Panc1 (cell line): Measurements from ENCODE around the gene CBX4. TPM values are rescaled to one million over a fixed set of nuclear protein-coding genes. Genes with fewer than 3 reads are reported as not detected.

Source experiments
- ATAC-seq: fragments of 200-7000 bp; cut with Tn5 transposase; 2 replicates; pipeline ENCODE4 v1.9.1; 2020; ENCODE audit warnings: mild to moderate bottlenecking, moderate library complexity
- BruUV-seq: library from RNA; stranded (reverse); fragments of 400-500 nt; replicated peaks from 2 replicates; lab custom pipeline; 2021; lab: Mats Ljungman, UMichigan
- CTCF ChIA-PET: fragments of 300-600 bp; sonication (Branson Sonifier 250); formaldehyde crosslinking; loops from one replicate; lab custom pipeline; 2022; ENCODE audit warnings: antibody characterized with exemption; lab: Charles Lee
- POLR2A ChIA-PET: fragments of 300-600 bp; sonication (Branson Sonifier 250); formaldehyde crosslinking; loops from one replicate; lab custom pipeline; 2022; ENCODE audit warnings: antibody characterized with exemption; lab: Charles Lee
- DNase-seq: peaks from one replicate; pipeline ENCODE4 v3.0.0-alpha.2; 2010; ENCODE audit warnings: low read depth, low spot score
- H3K27ac ChIP-seq: 2 replicates; pipeline ENCODE4 v1.5.1; 2011; ENCODE audit warnings: mild to moderate bottlenecking, low read length, inconsistent platforms
- H3K27me3 ChIP-seq: fragments of 200-500 bp; sonication (Bioruptor generic); 2 replicates; pipeline ENCODE4 v1.6.0; 2014; ENCODE audit warnings: low read length, inconsistent platforms; ENCODE audit not compliant: control insufficient read depth, insufficient read depth
- H3K36me3 ChIP-seq: fragments of 200-500 bp; sonication (Bioruptor generic); 2 replicates; pipeline ENCODE4 v1.5.1; 2014; ENCODE audit warnings: inconsistent platforms, mild to moderate bottlenecking, low read length, moderate library complexity; ENCODE audit not compliant: control insufficient read depth, insufficient read depth
- H3K4me1 ChIP-seq: 2 replicates; pipeline ENCODE4 v1.5.1; 2011; ENCODE audit warnings: inconsistent platforms, mild to moderate bottlenecking, low read length, moderate library complexity; ENCODE audit not compliant: control insufficient read depth, insufficient read depth
- H3K4me3 ChIP-seq, 2 experiments: 2 replicates each; pipeline ENCODE4 v1.5.1; 2011 to 2012; ENCODE audit warnings: low read depth in 2 of 2, low read length in 2 of 2, mild to moderate bottlenecking in 2 of 2, inconsistent platforms in 1 of 2, moderate library complexity in 1 of 2
- H3K9me3 ChIP-seq: fragments of 200-500 bp; sonication (Bioruptor generic); 2 replicates; pipeline ENCODE4 v1.5.1; 2014; ENCODE audit warnings: low read depth, mild to moderate bottlenecking, inconsistent platforms, low read length, moderate library complexity; ENCODE audit not compliant: control insufficient read depth, insufficient read depth
- POLR2AphosphoS5 ChIP-seq: IDR thresholded peaks from 2 replicates; pipeline ENCODE4 v1.6.1; 2012; ENCODE audit warnings: mild to moderate bottlenecking, low read depth, low read length, moderate library complexity
- SIN3A ChIP-seq: IDR thresholded peaks from 2 replicates; pipeline ENCODE4 v1.6.1; 2012; ENCODE audit warnings: low read depth, mild to moderate bottlenecking, low read length, moderate library complexity, borderline replicate concordance; ENCODE audit not compliant: insufficient read depth
- TCF7L2 ChIP-seq: IDR thresholded peaks from 2 replicates; pipeline ENCODE4 v1.6.1; 2011; ENCODE audit warnings: mild to moderate bottlenecking, low read depth, low read length, inconsistent platforms
- in situ Hi-C: cut with HindIII; loops from 2 replicates; pipeline ENCODE4 v1.10.0; 2016; ENCODE audit warnings: low sequenced_read_pairs, low pct_unique_long_range_greater_than_20kb
- intact Hi-C: fragments of 100-400 bp; cut with micrococcal nuclease; formaldehyde crosslinking; loops from one replicate; pipeline ENCODE4 v1.10.0; 2022; ENCODE audit not compliant: unreplicated experiment
- total RNA-seq: library from RNA; stranded (reverse); gene quantifications from one replicate; pipeline ENCODE4 v1.2.1, GENCODE V29; 2021; ENCODE audit not compliant: unreplicated experiment
- TF ChIP-seq, protein P1 (sequence below): fragments of 450-650 bp; IDR thresholded peaks from 2 replicates; pipeline ENCODE4 v1.5.1; 2017; ENCODE audit warnings: mild to moderate bottlenecking
- TF ChIP-seq, protein P2 (sequence below), 2 experiments: IDR thresholded peaks; 2 replicates each; pipeline ENCODE4 v1.6.1; 2011 to 2012; ENCODE audit warnings: low read depth in 2 of 2, control low read depth in 1 of 2, low read length in 1 of 2, mild to moderate bottlenecking in 1 of 2, moderate library complexity in 1 of 2; ENCODE audit not compliant: insufficient read depth in 1 of 2

Gene CBX4
- total RNA-seq, 1 experiment from 2014 or later = 48.6 TPM

DNA sequence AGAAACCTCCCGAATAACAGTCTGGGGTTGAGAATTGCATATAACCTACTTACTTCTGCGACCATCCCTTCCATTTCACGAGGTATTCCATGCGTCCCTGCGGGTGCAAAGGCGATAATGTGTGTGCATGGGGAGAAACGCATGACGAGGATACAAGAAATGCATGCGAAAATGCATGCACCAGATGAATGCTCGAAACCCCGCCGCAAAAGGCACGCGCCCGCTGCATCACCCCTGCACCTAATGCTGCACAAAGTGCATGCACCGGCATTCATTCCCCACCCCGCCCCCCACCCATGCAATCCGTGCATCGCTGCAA is 42.8 kb downstream of the CBX4 start:
- Histone ChIP-seq H3K27me3 (no peaks in the 10 kb centered on the region), H3K4me3 (peak overlapping the region; percentile 82 to 91), H3K4me1 (peaks cover 42% of the 10 kb centered on the region), H3K27ac (peak overlapping the region; percentile 75), H3K36me3 (peaks cover 3% of the 10 kb centered on the region; the same call in 1 of the 2 replicates), H3K9me3 (no peaks in the 10 kb centered on the region)
- POLR2A ChIA-PET = interaction anchor here (1.0 kb wide), 1 partner anchor 9 kb away, joined by 3 read pairs; no protein-coding TSS in a partner anchor
- CTCF ChIA-PET = interaction anchor here (0.6 to 1.3 kb wide), 4 partner anchors 15 to 50 kb away, joined by 3 to 6 read pairs (median 4); no protein-coding TSS in a partner anchor
- DNase-seq (no peak), ATAC-seq (no peak)
- intact Hi-C loops (no loop called here), in situ Hi-C loops (loop anchor here (25.0 kb wide), 1 partner anchor 191 kb away; no protein-coding TSS in a partner anchor)
- BruUV-seq = no TSS peak
- TF ChIP-seq, protein P1, sequence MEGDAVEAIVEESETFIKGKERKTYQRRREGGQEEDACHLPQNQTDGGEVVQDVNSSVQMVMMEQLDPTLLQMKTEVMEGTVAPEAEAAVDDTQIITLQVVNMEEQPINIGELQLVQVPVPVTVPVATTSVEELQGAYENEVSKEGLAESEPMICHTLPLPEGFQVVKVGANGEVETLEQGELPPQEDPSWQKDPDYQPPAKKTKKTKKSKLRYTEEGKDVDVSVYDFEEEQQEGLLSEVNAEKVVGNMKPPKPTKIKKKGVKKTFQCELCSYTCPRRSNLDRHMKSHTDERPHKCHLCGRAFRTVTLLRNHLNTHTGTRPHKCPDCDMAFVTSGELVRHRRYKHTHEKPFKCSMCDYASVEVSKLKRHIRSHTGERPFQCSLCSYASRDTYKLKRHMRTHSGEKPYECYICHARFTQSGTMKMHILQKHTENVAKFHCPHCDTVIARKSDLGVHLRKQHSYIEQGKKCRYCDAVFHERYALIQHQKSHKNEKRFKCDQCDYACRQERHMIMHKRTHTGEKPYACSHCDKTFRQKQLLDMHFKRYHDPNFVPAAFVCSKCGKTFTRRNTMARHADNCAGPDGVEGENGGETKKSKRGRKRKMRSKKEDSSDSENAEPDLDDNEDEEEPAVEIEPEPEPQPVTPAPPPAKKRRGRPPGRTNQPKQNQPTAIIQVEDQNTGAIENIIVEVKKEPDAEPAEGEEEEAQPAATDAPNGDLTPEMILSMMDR = no peak

DNA sequence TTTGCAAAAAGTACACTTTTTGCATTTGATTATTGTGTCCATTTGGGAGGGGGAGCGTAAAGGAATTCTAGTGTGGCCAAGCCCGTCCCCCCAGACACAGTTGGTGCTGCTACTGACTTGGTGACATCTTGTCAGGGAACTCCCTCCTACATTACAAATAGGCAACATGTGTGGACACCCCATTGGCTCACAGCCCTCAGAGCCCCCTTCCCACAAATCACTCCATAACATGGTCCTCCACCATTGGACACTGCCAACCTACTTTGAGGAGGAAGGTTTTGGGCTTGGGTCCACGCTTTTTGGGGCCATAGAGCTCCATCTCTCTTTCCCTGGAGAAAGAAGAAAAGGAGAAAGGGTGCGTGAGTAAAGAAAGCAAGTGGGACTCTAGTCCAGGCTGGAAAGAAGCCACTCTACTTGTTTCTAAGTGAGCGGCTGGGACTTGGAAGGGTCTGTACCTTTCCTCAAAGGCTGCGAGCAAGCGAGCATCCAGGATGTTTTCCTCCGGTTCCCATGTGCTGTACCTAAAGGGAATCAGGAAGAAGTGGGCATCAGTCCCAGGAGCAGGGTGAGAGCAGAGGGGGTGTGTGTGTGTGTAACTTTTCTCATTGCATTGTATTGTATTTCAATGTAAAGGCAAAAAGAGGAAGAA is 43.3 kb downstream of the CBX4 start:
- ChIA-PET CTCF (no interaction called here), POLR2A (no interaction called here)
- ATAC-seq = no peak
- TF ChIP-seq, protein P1 = no peak
- TF ChIP-seq, protein P2, sequence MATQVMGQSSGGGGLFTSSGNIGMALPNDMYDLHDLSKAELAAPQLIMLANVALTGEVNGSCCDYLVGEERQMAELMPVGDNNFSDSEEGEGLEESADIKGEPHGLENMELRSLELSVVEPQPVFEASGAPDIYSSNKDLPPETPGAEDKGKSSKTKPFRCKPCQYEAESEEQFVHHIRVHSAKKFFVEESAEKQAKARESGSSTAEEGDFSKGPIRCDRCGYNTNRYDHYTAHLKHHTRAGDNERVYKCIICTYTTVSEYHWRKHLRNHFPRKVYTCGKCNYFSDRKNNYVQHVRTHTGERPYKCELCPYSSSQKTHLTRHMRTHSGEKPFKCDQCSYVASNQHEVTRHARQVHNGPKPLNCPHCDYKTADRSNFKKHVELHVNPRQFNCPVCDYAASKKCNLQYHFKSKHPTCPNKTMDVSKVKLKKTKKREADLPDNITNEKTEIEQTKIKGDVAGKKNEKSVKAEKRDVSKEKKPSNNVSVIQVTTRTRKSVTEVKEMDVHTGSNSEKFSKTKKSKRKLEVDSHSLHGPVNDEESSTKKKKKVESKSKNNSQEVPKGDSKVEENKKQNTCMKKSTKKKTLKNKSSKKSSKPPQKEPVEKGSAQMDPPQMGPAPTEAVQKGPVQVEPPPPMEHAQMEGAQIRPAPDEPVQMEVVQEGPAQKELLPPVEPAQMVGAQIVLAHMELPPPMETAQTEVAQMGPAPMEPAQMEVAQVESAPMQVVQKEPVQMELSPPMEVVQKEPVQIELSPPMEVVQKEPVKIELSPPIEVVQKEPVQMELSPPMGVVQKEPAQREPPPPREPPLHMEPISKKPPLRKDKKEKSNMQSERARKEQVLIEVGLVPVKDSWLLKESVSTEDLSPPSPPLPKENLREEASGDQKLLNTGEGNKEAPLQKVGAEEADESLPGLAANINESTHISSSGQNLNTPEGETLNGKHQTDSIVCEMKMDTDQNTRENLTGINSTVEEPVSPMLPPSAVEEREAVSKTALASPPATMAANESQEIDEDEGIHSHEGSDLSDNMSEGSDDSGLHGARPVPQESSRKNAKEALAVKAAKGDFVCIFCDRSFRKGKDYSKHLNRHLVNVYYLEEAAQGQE (IDR thresholded peaks at IDR 0.05; ENCODE audit: insufficient read depth in 1 of 2, low read depth in 2 of 2, low read length in 1 of 2) = no peak
- TF ChIP-seq POLR2AphosphoS5 (no peak), SIN3A (no peak), TCF7L2 (no peak)
- no peak for DNase-seq
- Histone ChIP-seq H3K9me3 (no peaks in the 10 kb centered on the region), H3K27ac (peak overlapping the region; percentile 75), H3K4me1 (peaks cover 42% of the 10 kb centered on the region), H3K4me3 (peak overlapping the region; percentile 82 to 91), H3K27me3 (no peaks in the 10 kb centered on the region), H3K36me3 (peaks cover 3% of the 10 kb centered on the region; the same call in 1 of the 2 replicates)
- intact Hi-C loops (no loop called here), in situ Hi-C loops (loop anchor here (25.0 kb wide), 1 partner anchor 191 kb away; no protein-coding TSS in a partner anchor)
- BruUV-seq = TSS peak; percentile 93
